Measurements from ENCODE around the gene HS3ST2.
A peak's percentile ranks its signal among the peaks of the same experiment; 100 is the strongest.
"Not testable (repeated sequence)": the region's sequence is repeated elsewhere in the genome, so short reads cannot be mapped to it uniquely, and the experiment has no call there.

Gene HS3ST2

DNA sequence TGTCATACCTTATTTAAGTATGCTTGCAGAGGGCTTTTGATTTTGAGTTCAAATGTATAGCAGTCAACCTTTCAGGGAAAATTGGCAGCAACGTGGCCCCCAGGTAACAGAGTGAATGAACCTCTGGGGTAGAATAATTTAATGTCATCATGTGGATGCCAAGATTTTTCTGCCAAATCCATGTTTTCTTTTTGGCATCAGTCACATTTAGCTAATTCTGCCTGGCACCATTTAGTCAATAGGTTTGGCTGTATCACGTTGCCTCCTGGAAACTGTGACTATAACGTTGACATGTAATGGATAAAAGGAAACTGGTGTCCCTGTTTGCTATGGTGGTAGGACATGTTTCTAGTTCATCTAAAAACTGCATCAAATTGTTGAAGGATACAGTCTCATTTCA, 115.5 kb downstream of the HS3ST2 start:
- DNase-seq (ENCODE audit: insufficient read length, low spot score) (no peak), FAIRE-seq (no peak)

GRCh38 chr16:22932032-22932771, 118.2 kb downstream of the HS3ST2 start:
- DNase-seq (ENCODE audit: insufficient read length, low spot score): no peak
- no peak for FAIRE-seq

DNA sequence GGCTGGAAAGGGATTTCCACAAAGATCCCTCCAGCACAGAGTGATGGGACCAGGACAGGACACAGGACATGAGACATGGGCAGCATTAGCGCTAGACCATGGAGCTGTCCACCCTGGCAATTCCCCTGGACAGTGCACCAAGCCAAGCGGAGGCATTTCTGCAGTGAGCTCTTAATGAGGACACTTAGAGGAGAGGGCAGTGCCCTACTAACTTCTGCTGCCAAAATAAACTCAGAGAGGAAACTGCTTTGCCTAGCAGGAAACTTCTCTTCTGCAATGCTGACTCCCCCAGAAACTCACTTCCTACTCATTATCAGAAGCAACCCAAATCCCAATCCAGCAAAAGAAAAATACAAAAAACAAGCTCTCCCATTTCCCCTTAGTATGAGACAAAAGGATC, 119.2 kb downstream of the HS3ST2 start:
- no peak for DNase-seq (ENCODE audit: insufficient read length, low spot score)
- FAIRE-seq: no peak

GRCh38 chr16:22934786-22935185, 120.8 kb downstream of the HS3ST2 start:
- DNase-seq (ENCODE audit: insufficient read length, low spot score): no peak
- no peak for FAIRE-seq

- FAIRE-seq: no peak
- DNase-seq (ENCODE audit: insufficient read length, low spot score): no peak
Measured at GRCh38 chr16:22937169-22937568, 123.2 kb downstream of the HS3ST2 start.

DNA sequence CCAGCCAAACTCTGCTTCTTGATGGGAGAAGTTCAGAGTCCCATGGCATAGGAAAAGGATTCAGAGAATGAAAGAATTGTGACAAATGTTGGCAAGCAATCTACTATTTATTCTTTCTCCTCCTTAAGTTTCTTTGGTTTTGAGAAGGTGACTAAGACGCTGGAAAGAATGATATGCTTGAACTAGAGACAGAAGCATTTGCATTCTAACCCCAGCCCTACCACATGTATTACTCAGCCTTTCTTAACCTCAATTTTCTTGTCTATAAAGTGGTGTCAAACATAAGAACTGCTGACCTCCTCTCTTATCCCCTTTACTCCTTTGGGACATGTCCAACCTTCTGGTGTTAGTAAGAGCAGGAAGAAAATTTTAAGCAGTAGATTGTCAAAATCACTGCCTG, 124.7 kb downstream of the HS3ST2 start:
- DNase-seq (ENCODE audit: insufficient read length, low spot score): no peak
- no peak for FAIRE-seq

GRCh38 chr16:22939744-22940363, 125.9 kb downstream of the HS3ST2 start:
- DNase-seq (ENCODE audit: insufficient read length, low spot score); FAIRE-seq: not testable (repeated sequence)

DNA sequence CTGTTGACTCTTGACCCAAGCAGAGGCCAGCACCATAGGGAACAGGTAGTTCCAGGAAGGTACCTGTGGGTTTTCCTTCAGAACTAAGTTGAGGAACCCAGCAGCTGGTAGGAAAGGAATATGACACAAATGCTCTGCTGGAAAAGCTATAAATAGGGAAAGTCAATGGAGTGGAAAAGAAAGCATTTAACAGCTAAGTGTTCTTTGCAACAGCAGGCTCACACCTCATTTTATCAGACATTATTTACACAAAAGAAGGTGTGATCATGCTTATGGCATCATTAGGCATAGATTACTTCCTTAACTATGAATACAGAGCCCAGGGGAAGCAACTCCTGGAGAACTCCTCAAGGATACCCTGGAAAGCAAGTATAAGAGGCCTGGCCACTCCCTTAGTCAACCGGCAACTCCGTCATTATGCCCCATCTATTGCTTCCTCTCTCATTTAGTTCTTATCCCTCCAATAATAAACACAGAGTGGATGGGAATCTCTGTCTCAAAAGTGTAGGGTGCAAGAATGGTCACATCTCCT, 128.1 kb downstream of the HS3ST2 start:
- no peak for DNase-seq (ENCODE audit: insufficient read length, low spot score)
- FAIRE-seq: no peak

DNA sequence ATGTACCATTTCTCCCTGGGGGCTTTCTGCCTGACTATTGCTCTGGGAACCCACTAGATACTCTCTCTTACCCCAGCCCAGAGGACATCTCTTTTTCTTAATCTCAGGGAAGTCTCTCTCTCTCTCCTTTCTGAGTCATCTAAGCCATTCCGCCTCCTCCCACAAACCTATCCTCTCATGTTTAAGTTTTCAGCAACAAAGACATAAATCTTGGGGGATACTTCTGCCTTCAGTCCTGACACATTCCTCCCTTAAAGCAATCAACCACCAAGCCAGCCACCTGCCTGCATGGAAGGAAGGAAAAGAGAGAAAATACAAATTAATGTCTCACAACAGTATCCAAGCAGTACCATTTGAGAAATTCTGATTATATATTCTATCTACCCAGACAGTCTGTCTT, 128.8 kb downstream of the HS3ST2 start:
- no peak for FAIRE-seq
- DNase-seq (ENCODE audit: insufficient read length, low spot score): no peak

DNA sequence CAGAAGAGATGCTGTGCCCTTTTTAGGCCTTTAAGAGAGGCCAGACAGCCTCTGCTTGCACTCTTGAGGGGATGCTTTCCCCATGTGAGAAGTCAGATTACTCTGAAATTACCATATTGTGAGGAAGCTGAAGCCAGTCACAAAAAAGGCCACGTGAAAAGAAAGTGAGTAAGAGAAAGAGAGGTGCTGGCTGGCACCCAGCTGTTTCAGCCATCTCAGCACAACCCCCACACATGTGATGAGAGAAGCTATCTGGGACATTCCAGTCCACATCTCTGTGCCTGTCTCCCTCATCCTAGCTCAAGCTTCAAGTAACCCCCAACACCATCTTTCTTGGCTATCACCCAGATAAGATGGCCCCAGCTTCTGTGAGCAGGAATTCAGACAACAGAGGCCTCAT, 131.4 kb downstream of the HS3ST2 start:
- DNase-seq (ENCODE audit: insufficient read length, low spot score) (no peak), FAIRE-seq (no peak)

DNA sequence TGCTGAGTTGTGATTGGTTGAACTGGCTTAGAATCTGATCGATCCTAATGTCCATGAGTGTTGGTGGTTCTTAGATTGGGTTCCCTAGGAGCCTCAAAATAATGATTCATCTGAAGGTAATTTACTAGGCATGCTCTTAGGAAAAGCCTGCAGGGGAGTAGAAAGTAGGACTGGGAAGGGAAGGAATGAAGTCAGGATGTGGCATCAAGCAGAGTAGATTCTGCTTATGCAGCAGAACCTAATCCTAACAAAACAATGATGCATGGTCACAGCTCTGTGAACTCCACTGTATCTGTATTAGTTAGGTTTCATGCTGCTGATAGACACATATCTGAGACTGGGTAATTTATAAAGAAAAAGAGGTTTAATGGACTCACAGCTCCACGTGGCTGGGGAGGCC, 132.5 kb downstream of the HS3ST2 start:
- FAIRE-seq (no peak), DNase-seq (ENCODE audit: insufficient read length, low spot score) (no peak)

DNA sequence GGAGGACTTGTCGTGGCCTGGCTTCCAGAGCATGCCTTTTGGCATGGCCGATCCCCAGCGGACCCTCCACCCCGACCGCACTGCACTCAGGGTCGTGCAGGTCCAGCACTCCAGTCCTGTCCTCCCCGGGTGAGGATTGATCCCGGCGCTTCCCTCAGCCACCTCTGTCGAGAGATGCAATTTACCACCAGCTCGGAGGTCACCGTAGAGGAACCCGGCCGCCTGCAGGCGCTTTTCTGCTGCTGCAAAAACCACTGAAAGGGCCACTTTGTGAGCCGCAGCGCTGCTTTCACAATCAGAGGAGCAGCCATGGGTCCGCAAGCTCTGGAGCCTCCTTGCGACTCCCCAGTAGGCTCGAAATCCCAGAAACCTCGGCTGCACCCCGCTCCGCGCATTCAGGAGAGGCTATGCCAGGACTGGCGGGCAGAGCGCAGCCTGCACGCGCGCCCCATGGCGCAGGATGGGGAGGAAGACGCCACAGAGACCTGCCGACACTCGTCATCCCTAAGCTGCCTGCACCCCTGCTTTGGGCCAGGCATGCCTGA, 134.2 kb downstream of the HS3ST2 start:
- DNase-seq (ENCODE audit: insufficient read length, low spot score) (no peak), FAIRE-seq (no peak)

DNA sequence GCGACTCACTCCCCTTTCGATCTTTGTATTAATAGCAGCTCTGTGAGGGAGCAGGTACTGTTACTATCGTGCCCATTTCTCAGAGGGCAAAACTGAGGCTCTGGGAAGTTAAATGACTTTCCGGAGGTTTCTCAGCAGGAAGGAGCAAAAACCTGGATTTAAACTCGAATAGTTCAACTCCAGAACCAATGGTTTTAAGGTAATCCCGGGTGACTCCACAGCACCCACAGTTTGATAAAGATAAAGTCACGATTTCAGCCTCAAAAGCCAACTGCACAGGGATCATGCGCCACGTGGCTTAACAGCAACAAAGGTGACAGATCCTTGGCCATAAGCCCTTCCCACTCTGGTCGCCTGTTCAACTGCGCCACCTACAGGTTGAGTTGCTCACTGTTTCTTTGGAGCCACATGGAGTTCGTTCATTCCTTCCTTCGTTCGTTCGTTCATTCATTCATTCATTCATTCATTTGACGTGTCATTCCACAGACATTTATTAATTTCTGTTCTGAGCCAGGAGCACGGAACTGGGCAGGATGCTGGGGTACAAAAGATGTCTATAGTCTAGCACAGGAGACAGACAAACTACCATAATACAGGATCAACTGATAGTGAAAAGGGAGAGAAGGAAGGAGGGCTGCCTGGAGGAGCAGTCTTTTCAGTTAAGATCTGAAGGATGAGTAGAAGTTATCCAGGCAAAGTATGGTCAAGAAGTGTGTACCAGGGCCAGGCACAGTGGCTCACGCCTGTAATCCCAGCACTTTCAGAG, 134.8 kb downstream of the HS3ST2 start:
- FAIRE-seq (peak; percentile 91), DNase-seq (ENCODE audit: insufficient read length, low spot score) (peak; percentile 52)

DNA sequence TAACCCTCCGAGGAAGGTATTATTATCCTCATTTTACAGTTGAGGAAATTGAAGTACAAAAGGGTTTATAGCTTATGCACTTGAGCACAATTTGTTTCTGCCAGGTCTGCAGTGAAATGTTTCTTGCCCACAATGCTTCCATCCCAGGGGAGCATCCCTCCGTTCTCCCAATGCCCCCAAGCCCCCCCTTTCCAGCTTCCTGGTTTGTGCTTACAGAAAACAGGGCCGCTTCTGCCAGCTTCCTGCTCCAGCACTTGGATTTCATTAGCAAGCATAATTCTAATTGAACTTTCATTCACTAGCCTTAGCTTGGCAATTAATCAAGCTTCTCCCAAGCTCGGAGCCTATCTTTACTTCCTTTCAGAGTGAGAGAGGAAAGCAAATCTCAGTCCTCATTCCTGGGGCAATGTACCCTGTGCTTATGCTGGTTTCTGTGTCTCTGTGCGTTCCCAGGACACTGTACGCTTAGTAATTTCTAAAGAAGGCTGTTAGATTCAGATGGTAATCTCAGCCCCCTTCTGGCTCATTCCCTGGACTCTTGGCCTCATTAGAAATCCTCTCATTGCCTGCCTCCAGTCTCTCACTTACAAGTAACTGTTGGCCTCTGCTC, 141.6 kb downstream of the HS3ST2 start:
- DNase-seq (ENCODE audit: insufficient read length, low spot score): no peak
- no peak for FAIRE-seq

- no peak for DNase-seq (ENCODE audit: insufficient read length, low spot score)
- no peak for FAIRE-seq
Measured at GRCh38 chr16:22961206-22961605, 147.2 kb downstream of the HS3ST2 start.

- no peak for DNase-seq (ENCODE audit: insufficient read length, low spot score)
- FAIRE-seq: no peak
Measured at GRCh38 chr16:22962905-22963304, 148.9 kb downstream of the HS3ST2 start.

All from GM19239 (cell line).